ENCODE results near the gene RXFP3.

Gene RXFP3

GRCh38 chr5:33937017-33937706 lies 976 bp downstream of the RXFP3 start:
- Mint-ChIP-seq H3K4me3 (no peak overlapping the region), H3K4me1 (peaks cover 8% of the 10 kb centered on the region)

GRCh38 chr5:33937707-33938506 lies 1.7 kb downstream of the RXFP3 start:
- peaks cover 8% of the 10 kb centered on the region for H3K4me1 Mint-ChIP-seq
- H3K9me3 Mint-ChIP-seq: no peaks in the 10 kb centered on the region

More at GRCh38 chr5:33937017-33937706, 976 bp downstream of the RXFP3 start:
- TF ChIP-seq CTCF (IDR thresholded peaks at IDR 0.05; ENCODE audit: unreplicated experiment in 3 of 3): no peak
- Mint-ChIP-seq H3K36me3 (ENCODE audit: low read depth) (no peaks in the 10 kb centered on the region), H3K9me3 (no peaks in the 10 kb centered on the region), H3K27me3 (ENCODE audit: low read depth) (peaks cover 34% of the 10 kb centered on the region), H3K27ac (no peak overlapping the region)

GRCh38 chr5:33938507-33938796 lies 2.3 kb downstream of the RXFP3 start:
- Mint-ChIP-seq H3K9me3 (no peaks in the 10 kb centered on the region), H3K27ac (no peak overlapping the region), H3K4me1 (peaks cover 8% of the 10 kb centered on the region), H3K27me3 (ENCODE audit: low read depth) (peaks cover 34% of the 10 kb centered on the region), H3K36me3 (ENCODE audit: low read depth) (no peaks in the 10 kb centered on the region), H3K4me3 (no peak overlapping the region)
- no peak for TF ChIP-seq CTCF (IDR thresholded peaks at IDR 0.05; ENCODE audit: unreplicated experiment in 3 of 3)

More at GRCh38 chr5:33937707-33938506, 1.7 kb downstream of the RXFP3 start:
- H3K27me3 Mint-ChIP-seq (ENCODE audit: low read depth): peaks cover 37% of the 10 kb centered on the region
- TF ChIP-seq CTCF (IDR thresholded peaks at IDR 0.05; ENCODE audit: unreplicated experiment in 3 of 3): no peak
- H3K4me3 Mint-ChIP-seq: no peak overlapping the region
- H3K27ac Mint-ChIP-seq: no peak overlapping the region
- no peaks in the 10 kb centered on the region for H3K36me3 Mint-ChIP-seq (ENCODE audit: low read depth)

- Mint-ChIP-seq H3K4me1 (peaks cover 8% of the 10 kb centered on the region), H3K27ac (no peak overlapping the region), H3K27me3 (ENCODE audit: low read depth) (peaks cover 35% of the 10 kb centered on the region), H3K4me3 (no peak overlapping the region), H3K36me3 (ENCODE audit: low read depth) (no peaks in the 10 kb centered on the region), H3K9me3 (no peaks in the 10 kb centered on the region)
- TF ChIP-seq CTCF (IDR thresholded peaks at IDR 0.05; ENCODE audit: unreplicated experiment in 3 of 3): no peak
Measured at GRCh38 chr5:33938881-33939280, 2.7 kb downstream of the RXFP3 start.

- no peaks in the 10 kb centered on the region for H3K9me3 Mint-ChIP-seq
- no peak for TF ChIP-seq CTCF (IDR thresholded peaks at IDR 0.05; ENCODE audit: unreplicated experiment in 3 of 3)
- no peaks in the 10 kb centered on the region for H3K36me3 Mint-ChIP-seq (ENCODE audit: low read depth)
- peaks cover 38% of the 10 kb centered on the region for H3K27me3 Mint-ChIP-seq (ENCODE audit: low read depth)
- no peak overlapping the region for H3K27ac Mint-ChIP-seq
- no peak overlapping the region for H3K4me3 Mint-ChIP-seq
- H3K4me1 Mint-ChIP-seq: peaks cover 8% of the 10 kb centered on the region
Measured at GRCh38 chr5:33939556-33940262, 3.5 kb downstream of the RXFP3 start.
